Tibial artery (tissue), 4 donors: ENCODE measurements around the gene RXRG.

ENCODE experiments used
- DNase-seq, 2 donors: peaks; one replicate each; pipeline ENCODE4 v3.0.0-alpha.2; 2019
- H3K27ac ChIP-seq, 2 donors: fragments of 200-600 bp; sonication (generic) in 1 of 2; 1 replicate in 1 of 2; 2 replicates in 1 of 2; pipeline ENCODE4 v1.5.1; 2018 to 2019; ENCODE audit warnings: mild to moderate bottlenecking in 1 of 2
- H3K27me3 ChIP-seq, 2 donors: fragments of 200-600 bp; sonication (generic) in 1 of 2; one replicate each; pipeline versions ENCODE4 v1.5.1 to v1.6.0; 2016 to 2019
- H3K36me3 ChIP-seq, 3 donors: fragments of 200-600 bp; sonication (generic) in 2 of 3; one replicate each; pipeline ENCODE4 v1.5.1; 2016 to 2019; ENCODE audit warnings: mild to moderate bottlenecking in 2 of 3
- H3K4me1 ChIP-seq, 4 donors: fragments of 200-600 bp; sonication (generic) in 2 of 4; 1 replicate in 3 of 4; 2 replicates in 1 of 4; pipeline ENCODE4 v1.5.1; 2016 to 2019
- H3K4me3 ChIP-seq, 2 donors: fragments of 200-600 bp; sonication (generic) in 1 of 2; 1 replicate in 1 of 2; 2 replicates in 1 of 2; pipeline ENCODE4 v1.5.1; 2018 to 2019; ENCODE audit warnings: mild to moderate bottlenecking in 2 of 2
- H3K9me3 ChIP-seq, 3 donors: fragments of 200-600 bp; sonication (generic) in 1 of 3; one replicate each; pipeline ENCODE4 v1.5.1; 2016 to 2019
- CTCF ChIP-seq, 2 experiments: fragments of 200-600 bp in 1 of 2; fragments of 450-650 bp in 1 of 2; IDR thresholded peaks; one replicate each; pipeline ENCODE4 v1.5.1; 2017 to 2019; ENCODE audit warnings: antibody characterized with exemption in 2 of 2, mild to moderate bottlenecking in 1 of 2, moderate library complexity in 1 of 2
- intact Hi-C: fragments of 100-400 bp; cut with DNase I; formaldehyde crosslinking; loops from one replicate; pipeline ENCODE4 v1.15.0; 2023; ENCODE audit warnings: low total_unique reads

The RXRG gene

DNA sequence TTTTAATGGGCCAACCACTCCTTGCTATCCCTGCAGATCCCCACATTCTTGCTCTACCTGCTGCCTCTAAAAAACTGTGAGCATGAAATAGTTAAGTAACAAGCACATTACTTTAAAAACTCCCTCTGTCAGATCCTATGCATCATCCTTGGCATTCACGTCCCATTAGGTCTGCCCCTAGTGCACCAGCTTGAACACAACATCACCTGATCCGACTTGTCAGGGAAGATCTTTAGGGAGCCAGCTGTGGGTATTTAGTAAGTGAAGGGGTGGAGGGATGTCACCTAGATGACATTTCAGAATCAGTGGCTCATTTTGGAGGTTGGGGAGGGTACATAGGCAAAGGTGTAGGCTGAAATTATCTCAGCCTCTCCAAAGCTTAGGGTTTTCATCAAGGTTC lies 33.5 kb downstream of the RXRG start:
- intact Hi-C loops: no loop called here

GRCh38 chr1:165409657-165410358 lies 35.1 kb downstream of the RXRG start:
- DNase-seq: no peak
- Histone ChIP-seq H3K27me3 (peaks cover 0 to 13% of the 10 kb centered on the region in 2 donors), H3K9me3 (no peaks in the 10 kb centered on the region), H3K4me1 (no peaks in the 10 kb centered on the region), H3K36me3 (no peaks in the 10 kb centered on the region), H3K27ac (no peak overlapping the region), H3K4me3 (no peak overlapping the region)
- intact Hi-C loops: no loop called here
- no peak for TF ChIP-seq CTCF (IDR thresholded peaks at IDR 0.05)

More for the DNA sequence above, 33.5 kb downstream of the RXRG start:
- no peaks in the 10 kb centered on the region for H3K4me1 ChIP-seq
- no peak for DNase-seq
- peaks cover 0 to 13% of the 10 kb centered on the region in 2 donors for H3K27me3 ChIP-seq
- no peak overlapping the region for H3K4me3 ChIP-seq
- no peaks in the 10 kb centered on the region for H3K9me3 ChIP-seq
- H3K36me3 ChIP-seq: no peaks in the 10 kb centered on the region
- TF ChIP-seq CTCF (IDR thresholded peaks at IDR 0.05): no peak
- H3K27ac ChIP-seq: no peak overlapping the region

DNA sequence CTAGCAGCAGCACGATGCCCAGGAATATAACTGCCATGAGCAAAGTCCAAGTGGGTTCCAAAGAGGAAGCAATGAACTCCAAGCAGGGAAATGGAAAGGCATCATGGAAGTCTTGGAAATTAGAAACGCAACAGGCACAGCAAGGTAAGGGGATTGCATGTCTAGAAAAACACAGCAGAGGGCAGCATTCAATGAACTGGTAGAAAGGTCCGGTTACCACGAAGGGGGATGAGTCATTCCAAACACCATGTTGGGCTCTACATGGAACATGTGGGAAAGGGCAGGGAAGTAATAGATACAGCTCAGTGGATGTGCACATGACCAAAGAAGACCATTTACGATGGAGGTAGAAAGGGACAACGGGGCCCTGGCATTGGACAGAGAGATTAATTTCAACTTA lies 36.4 kb downstream of the RXRG start:
- Histone ChIP-seq H3K4me3 (no peak overlapping the region), H3K36me3 (no peaks in the 10 kb centered on the region), H3K27ac (no peak overlapping the region), H3K4me1 (no peaks in the 10 kb centered on the region), H3K27me3 (peaks cover 0 to 12% of the 10 kb centered on the region in 2 donors), H3K9me3 (no peaks in the 10 kb centered on the region)
- TF ChIP-seq CTCF (IDR thresholded peaks at IDR 0.05): no peak
- no peak for DNase-seq
- intact Hi-C loops: no loop called here

DNA sequence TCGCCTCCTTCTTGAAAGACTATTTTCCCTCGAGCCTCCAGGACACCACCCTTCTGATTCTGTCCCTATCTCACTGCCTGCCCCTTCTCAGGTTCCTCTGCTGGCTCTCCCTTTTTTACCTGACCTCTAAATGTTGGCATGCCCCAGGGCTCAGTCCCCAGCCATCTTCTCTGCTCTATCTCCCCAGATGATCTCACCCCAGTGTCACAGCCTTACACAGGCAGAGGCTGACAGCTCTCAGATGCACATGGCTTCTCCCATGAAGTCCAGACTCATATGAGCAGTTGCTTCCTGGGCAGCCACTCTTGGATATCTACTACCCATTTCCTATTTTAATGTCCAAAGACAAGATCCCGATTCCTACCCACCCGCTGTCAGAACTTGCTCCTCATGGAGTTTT lies 37.5 kb downstream of the RXRG start:
- Histone ChIP-seq H3K4me1 (no peaks in the 10 kb centered on the region), H3K4me3 (no peak overlapping the region), H3K27me3 (peaks cover 0 to 12% of the 10 kb centered on the region in 2 donors), H3K36me3 (no peaks in the 10 kb centered on the region), H3K27ac (no peak overlapping the region), H3K9me3 (no peaks in the 10 kb centered on the region)
- no peak for DNase-seq
- intact Hi-C loops: no loop called here
- no peak for TF ChIP-seq CTCF (IDR thresholded peaks at IDR 0.05)

GRCh38 chr1:165403835-165404482 lies 41.0 kb downstream of the RXRG start:
- H3K9me3 ChIP-seq: no peaks in the 10 kb centered on the region
- no peaks in the 10 kb centered on the region for H3K4me1 ChIP-seq
- no peaks in the 10 kb centered on the region for H3K36me3 ChIP-seq
- H3K27me3 ChIP-seq: peaks cover 0 to 7% of the 10 kb centered on the region in 2 donors
- H3K4me3 ChIP-seq: no peak overlapping the region
- DNase-seq: no peak
- TF ChIP-seq CTCF (IDR thresholded peaks at IDR 0.05): peak; percentile 9 to 23
- no peak overlapping the region for H3K27ac ChIP-seq
- intact Hi-C loops: no loop called here
